PC-3 (cell line): ENCODE data around the gene GTF2H1. TPM values are rescaled to one million over a fixed set of nuclear protein-coding genes. Genes with fewer than 3 reads are reported as not detected.

Experiments
- ATAC-seq: fragments of 200-7000 bp; cut with Tn5 transposase; 2 replicates; pipeline ENCODE4 v1.9.1; 2020; ENCODE audit warnings: mild to moderate bottlenecking, moderate library complexity
- BruUV-seq: library from RNA; stranded (reverse); fragments of 400-500 nt; replicated peaks from 2 replicates; lab custom pipeline; 2021; lab: Mats Ljungman, UMichigan
- CTCF ChIA-PET: fragments of 300-600 bp; sonication (Branson Sonifier 250); formaldehyde crosslinking; loops from one replicate; lab custom pipeline; 2022; ENCODE audit warnings: antibody characterized with exemption; lab: Charles Lee
- POLR2A ChIA-PET: fragments of 300-600 bp; sonication (Branson Sonifier 250); formaldehyde crosslinking; loops from one replicate; lab custom pipeline; 2022; ENCODE audit warnings: antibody characterized with exemption; ENCODE audit not compliant: unreplicated experiment; lab: Charles Lee
- DNase-seq: peaks from one replicate; pipeline ENCODE4 v3.0.0-alpha.2; 2015
- H2AFZ ChIP-seq: fragments of 300-600 bp; sonication (generic); 2 replicates; pipeline ENCODE4 v1.6.0; 2016; ENCODE audit warnings: antibody characterized with exemption, low read length
- H3F3A ChIP-seq: fragments of 300-600 bp; sonication (generic); one replicate; pipeline ENCODE4 v1.6.0; 2017; ENCODE audit warnings: antibody characterized with exemption, low read length, control low read depth, mild to moderate bottlenecking; ENCODE audit not compliant: unreplicated experiment
- H3K27ac ChIP-seq: fragments of 300-600 bp; sonication (generic); 2 replicates; pipeline ENCODE4 v1.5.1; 2016; ENCODE audit warnings: mild to moderate bottlenecking, low read length
- H3K27me3 ChIP-seq: fragments of 300-600 bp; sonication (generic); 2 replicates; pipeline ENCODE4 v1.6.1; 2016; ENCODE audit warnings: low read length, mixed read lengths
- H3K36me3 ChIP-seq: fragments of 300-600 bp; sonication (generic); 2 replicates; pipeline ENCODE4 v1.6.1; 2016; ENCODE audit warnings: low read depth, mixed run types, low read length, mixed read lengths
- H3K4me1 ChIP-seq: fragments of 300-600 bp; sonication (generic); 2 replicates; pipeline ENCODE4 v1.5.1; 2016; ENCODE audit warnings: low read length; ENCODE audit not compliant: insufficient read depth
- H3K4me2 ChIP-seq: fragments of 300-600 bp; sonication (generic); 2 replicates; pipeline ENCODE4 v1.6.0; 2016; ENCODE audit warnings: low read length
- H3K4me3 ChIP-seq: fragments of 300-600 bp; sonication (generic); 2 replicates; pipeline ENCODE4 v1.5.1; 2016; ENCODE audit warnings: mild to moderate bottlenecking, low read length, mixed read lengths
- H3K79me2 ChIP-seq: fragments of 300-600 bp; sonication (generic); 2 replicates; pipeline ENCODE4 v1.6.1; 2017; ENCODE audit warnings: low read length, mixed read lengths
- H3K9ac ChIP-seq: fragments of 300-600 bp; sonication (generic); 2 replicates; pipeline ENCODE4 v1.6.0; 2016; ENCODE audit warnings: mild to moderate bottlenecking, low read length
- H3K9me2 ChIP-seq: fragments of 300-600 bp; sonication (generic); replicated peaks from 2 replicates; pipeline ENCODE4 v1.6.1; 2016; ENCODE audit warnings: mixed run types, low read length, mixed read lengths
- H3K9me3 ChIP-seq: fragments of 300-600 bp; sonication (generic); 2 replicates; pipeline ENCODE4 v1.6.1; 2016; ENCODE audit warnings: low read length, mixed read lengths
- H4K20me1 ChIP-seq: fragments of 300-600 bp; sonication (generic); 2 replicates; pipeline ENCODE4 v1.6.1; 2016; ENCODE audit warnings: low read length, mixed read lengths
- CTCF ChIP-seq: fragments of 300-600 bp; sonication (generic); conservative IDR thresholded peaks from 2 replicates; pipeline ENCODE4 v1.5.1; 2017; ENCODE audit warnings: antibody characterized with exemption, low read depth, mild to moderate bottlenecking, low read length
- EZH2 ChIP-seq: fragments of 300-600 bp; sonication (generic); IDR thresholded peaks from one replicate; pipeline ENCODE4 v1.6.1; 2017; ENCODE audit warnings: antibody characterized with exemption, mild to moderate bottlenecking, low read length; ENCODE audit not compliant: unreplicated experiment
- EZH2phosphoT487 ChIP-seq: fragments of 300-600 bp; sonication (generic); IDR thresholded peaks from 2 replicates; pipeline ENCODE4 v1.6.1; 2018; ENCODE audit warnings: mild to moderate bottlenecking, antibody characterized with exemption, low read length, borderline replicate concordance
- intact Hi-C: fragments of 100-400 bp; cut with micrococcal nuclease; formaldehyde crosslinking; loops from 2 replicates; pipeline ENCODE4 v1.9.0; 2023
- total RNA-seq: library from RNA; depleted of rRNA; stranded (reverse); fragments of >200 nt; gene quantifications from 2 replicates; pipeline ENCODE4 v1.2.3, GENCODE V29; 2014

GTF2H1 gene
- total RNA-seq, 1 experiment from 2014 or later = 32.7 TPM

GRCh38 chr11:18312663-18313420, 9.5 kb upstream of the GTF2H1 start:
- ATAC-seq (no peak), DNase-seq (no peak)
- H3K79me2 ChIP-seq = peaks cover 26% of the 10 kb centered on the region
- no peak for TF ChIP-seq EZH2
- H3K9ac ChIP-seq = no peak overlapping the region
- H3K4me3 ChIP-seq = no peak overlapping the region
- no peaks in the 10 kb centered on the region; the same call in 1 of the 2 replicates for H3K36me3 ChIP-seq
- intact Hi-C loops = no loop called here
- H3K9me3 ChIP-seq = no peaks in the 10 kb centered on the region
- BruUV-seq = no TSS peak
- ChIA-PET POLR2A (interaction anchor here (0.5 to 0.7 kb wide), 2 partner anchors 71 to 1572 kb away, joined by 6 read pairs; no protein-coding TSS in a partner anchor), CTCF (no interaction called here)
- H3K4me1 ChIP-seq = no peaks in the 10 kb centered on the region
- H2AFZ ChIP-seq = no peak overlapping the region
- H4K20me1 ChIP-seq = no peaks in the 10 kb centered on the region
- no peaks in the 10 kb centered on the region for H3F3A ChIP-seq
- no peak overlapping the region for H3K4me2 ChIP-seq
- H3K27me3 ChIP-seq = no peaks in the 10 kb centered on the region
- no peaks in the 10 kb centered on the region for H3K9me2 ChIP-seq
- no peak overlapping the region for H3K27ac ChIP-seq

GRCh38 chr11:18313965-18314763, 8.2 kb upstream of the GTF2H1 start:
- H3K27me3 ChIP-seq = no peaks in the 10 kb centered on the region
- no peak overlapping the region for H2AFZ ChIP-seq
- H3K79me2 ChIP-seq = peaks cover 39% of the 10 kb centered on the region
- TF ChIP-seq CTCF = no peak
- no peak for TF ChIP-seq EZH2phosphoT487
- no peak for TF ChIP-seq EZH2
- no peak for ATAC-seq
- no peak overlapping the region for H3K27ac ChIP-seq
- H3F3A ChIP-seq = no peaks in the 10 kb centered on the region
- no peak for DNase-seq
- H3K36me3 ChIP-seq = no peaks in the 10 kb centered on the region; the same call in 1 of the 2 replicates
- CTCF ChIA-PET = no interaction called here
- H4K20me1 ChIP-seq = no peaks in the 10 kb centered on the region
- intact Hi-C loops = no loop called here
- no peak overlapping the region for H3K9ac ChIP-seq
- BruUV-seq = no TSS peak
- H3K4me3 ChIP-seq = no peak overlapping the region
- H3K9me2 ChIP-seq = no peaks in the 10 kb centered on the region
- no peak overlapping the region for H3K4me2 ChIP-seq
- H3K4me1 ChIP-seq = 0 out of 2 replicates have a peak, but pooled peaks cover 1% of the 10 kb centered on the region
- POLR2A ChIA-PET = interaction anchor here (0.6 kb wide), 1 partner anchor 37 kb away, joined by 3 read pairs; no protein-coding TSS in a partner anchor
- no peaks in the 10 kb centered on the region for H3K9me3 ChIP-seq

GRCh38 chr11:18314784-18315523, 7.4 kb upstream of the GTF2H1 start:
- Histone ChIP-seq H3K4me3 (no peak overlapping the region), H3K4me2 (no peak overlapping the region), H3F3A (no peaks in the 10 kb centered on the region), H3K4me1 (peaks cover 9% of the 10 kb centered on the region), H4K20me1 (no peaks in the 10 kb centered on the region), H3K79me2 (peaks cover 47% of the 10 kb centered on the region), H3K36me3 (no peaks in the 10 kb centered on the region; the same call in 1 of the 2 replicates), H2AFZ (no peak overlapping the region), H3K27me3 (no peaks in the 10 kb centered on the region), H3K9ac (no peak overlapping the region), H3K27ac (no peak overlapping the region), H3K9me2 (no peaks in the 10 kb centered on the region), H3K9me3 (no peaks in the 10 kb centered on the region)
- ATAC-seq (no peak), DNase-seq (no peak)
- ChIA-PET POLR2A (interaction anchor here (0.6 kb wide), 1 partner anchor 38 kb away, joined by 3 read pairs; no protein-coding TSS in a partner anchor), CTCF (no interaction called here)
- intact Hi-C loops = no loop called here
- TF ChIP-seq EZH2 (no peak), CTCF (no peak), EZH2phosphoT487 (no peak)
- no TSS peak for BruUV-seq
